ENCODE results near the gene GPS2.
A peak's percentile ranks its signal among the peaks of the same experiment; 100 is the strongest.

The GPS2 gene

GRCh38 chr17:7329374-7329996 is 14.3 kb upstream of the GPS2 start:
- H3K4me1 Mint-ChIP-seq (ENCODE audit: low read depth), result peaks cover 42% of the 10 kb centered on the region
- peak overlapping the region; percentile 94 for H3K4me3 Mint-ChIP-seq
- H3K9me3 Mint-ChIP-seq (ENCODE audit: low read depth), result no peaks in the 10 kb centered on the region
- H3K27ac Mint-ChIP-seq, result peak overlapping the region; percentile 96
- H3K36me3 Mint-ChIP-seq, result peaks cover 2% of the 10 kb centered on the region
- H3K27me3 Mint-ChIP-seq, result no peaks in the 10 kb centered on the region

GRCh38 chr17:7328840-7329373 is 13.7 kb upstream of the GPS2 start, which contains the start of gene NEURL4:
Gene NEURL4 (minus strand): TSS chr17:7329335. CDS start chr17:7329312, 23 bp downstream.
- Mint-ChIP-seq H3K27me3 (no peaks in the 10 kb centered on the region), H3K4me1 (ENCODE audit: low read depth) (peaks cover 44% of the 10 kb centered on the region), H3K36me3 (peaks cover 2% of the 10 kb centered on the region), H3K27ac (peak within 1 kb of the TSS; percentile 96), H3K9me3 (ENCODE audit: low read depth) (no peaks in the 10 kb centered on the region), H3K4me3 (peak within 1 kb of the TSS; percentile 94)

- Mint-ChIP-seq H3K36me3 (peaks cover 2% of the 10 kb centered on the region), H3K27me3 (no peaks in the 10 kb centered on the region), H3K9me3 (ENCODE audit: low read depth) (no peaks in the 10 kb centered on the region), H3K4me1 (ENCODE audit: low read depth) (peaks cover 39% of the 10 kb centered on the region), H3K4me3 (peak overlapping the region; percentile 90), H3K27ac (peak overlapping the region; percentile 93)
Observed at GRCh38 chr17:7328009-7328408, 12.8 kb upstream of the GPS2 start.

- Mint-ChIP-seq H3K27ac (peak overlapping the region; percentile 68), H3K27me3 (no peaks in the 10 kb centered on the region), H3K4me1 (ENCODE audit: low read depth) (peaks cover 35% of the 10 kb centered on the region), H3K9me3 (ENCODE audit: low read depth) (no peaks in the 10 kb centered on the region), H3K4me3 (peak overlapping the region; percentile 35), H3K36me3 (peaks cover 2% of the 10 kb centered on the region)
Observed at GRCh38 chr17:7327501-7327900, 12.3 kb upstream of the GPS2 start.

GRCh38 chr17:7327056-7327455 is 11.9 kb upstream of the GPS2 start:
- no peaks in the 10 kb centered on the region for H3K27me3 Mint-ChIP-seq
- H3K4me1 Mint-ChIP-seq (ENCODE audit: low read depth), result peaks cover 31% of the 10 kb centered on the region
- H3K4me3 Mint-ChIP-seq, result no peak overlapping the region
- H3K27ac Mint-ChIP-seq, result no peak overlapping the region
- peaks cover 2% of the 10 kb centered on the region for H3K36me3 Mint-ChIP-seq
- H3K9me3 Mint-ChIP-seq (ENCODE audit: low read depth), result no peaks in the 10 kb centered on the region

- Mint-ChIP-seq H3K36me3 (peaks cover 4% of the 10 kb centered on the region), H3K4me3 (no peak overlapping the region), H3K9me3 (ENCODE audit: low read depth) (no peaks in the 10 kb centered on the region), H3K27ac (no peak overlapping the region), H3K27me3 (no peaks in the 10 kb centered on the region), H3K4me1 (ENCODE audit: low read depth) (peaks cover 31% of the 10 kb centered on the region)
Observed at GRCh38 chr17:7326186-7326585, 11.0 kb upstream of the GPS2 start.

- Mint-ChIP-seq H3K27ac (no peak overlapping the region), H3K4me1 (ENCODE audit: low read depth) (peaks cover 25% of the 10 kb centered on the region), H3K4me3 (no peak overlapping the region), H3K9me3 (ENCODE audit: low read depth) (no peaks in the 10 kb centered on the region), H3K36me3 (peaks cover 4% of the 10 kb centered on the region), H3K27me3 (no peaks in the 10 kb centered on the region)
Observed at GRCh38 chr17:7325031-7325528, 9.9 kb upstream of the GPS2 start.

- peaks cover 4% of the 10 kb centered on the region for H3K36me3 Mint-ChIP-seq
- H3K9me3 Mint-ChIP-seq (ENCODE audit: low read depth), result no peaks in the 10 kb centered on the region
- no peaks in the 10 kb centered on the region for H3K27me3 Mint-ChIP-seq
- H3K4me1 Mint-ChIP-seq (ENCODE audit: low read depth), result peaks cover 19% of the 10 kb centered on the region
- H3K27ac Mint-ChIP-seq, result no peak overlapping the region
- no peak overlapping the region for H3K4me3 Mint-ChIP-seq
Observed at GRCh38 chr17:7324438-7324779, 9.2 kb upstream of the GPS2 start.

- Mint-ChIP-seq H3K4me3 (no peak overlapping the region), H3K27me3 (no peaks in the 10 kb centered on the region), H3K36me3 (peaks cover 4% of the 10 kb centered on the region), H3K27ac (no peak overlapping the region), H3K9me3 (ENCODE audit: low read depth) (no peaks in the 10 kb centered on the region), H3K4me1 (ENCODE audit: low read depth) (peaks cover 19% of the 10 kb centered on the region)
Observed at GRCh38 chr17:7323731-7324437, 8.7 kb upstream of the GPS2 start.

GRCh38 chr17:7322520-7323194 is 7.5 kb upstream of the GPS2 start:
- Mint-ChIP-seq H3K4me1 (ENCODE audit: low read depth) (peaks cover 7% of the 10 kb centered on the region), H3K27ac (no peak overlapping the region), H3K27me3 (no peaks in the 10 kb centered on the region), H3K36me3 (peaks cover 2% of the 10 kb centered on the region), H3K9me3 (ENCODE audit: low read depth) (no peaks in the 10 kb centered on the region), H3K4me3 (no peak overlapping the region)

GRCh38 chr17:7321466-7321865 is 6.3 kb upstream of the GPS2 start:
- H3K9me3 Mint-ChIP-seq (ENCODE audit: low read depth), result no peaks in the 10 kb centered on the region
- peaks cover 5% of the 10 kb centered on the region for H3K4me1 Mint-ChIP-seq (ENCODE audit: low read depth)
- peaks cover 2% of the 10 kb centered on the region for H3K36me3 Mint-ChIP-seq
- no peak overlapping the region for H3K4me3 Mint-ChIP-seq
- H3K27ac Mint-ChIP-seq, result no peak overlapping the region
- H3K27me3 Mint-ChIP-seq, result no peaks in the 10 kb centered on the region

GRCh38 chr17:7318121-7318860 is 3.1 kb upstream of the GPS2 start:
- no peak overlapping the region for H3K4me3 Mint-ChIP-seq
- peaks cover 2% of the 10 kb centered on the region for H3K36me3 Mint-ChIP-seq
- H3K27ac Mint-ChIP-seq, result peak overlapping the region; percentile 46

GRCh38 chr17:7317161-7317803 is 2.1 kb upstream of the GPS2 start:
- no peak overlapping the region for H3K4me3 Mint-ChIP-seq
- H3K9me3 Mint-ChIP-seq (ENCODE audit: low read depth), result no peaks in the 10 kb centered on the region
- peaks cover 27% of the 10 kb centered on the region for H3K4me1 Mint-ChIP-seq (ENCODE audit: low read depth)
- H3K27me3 Mint-ChIP-seq, result no peaks in the 10 kb centered on the region
- H3K27ac Mint-ChIP-seq, result no peak overlapping the region
- peaks cover 4% of the 10 kb centered on the region for H3K36me3 Mint-ChIP-seq

More at GRCh38 chr17:7318121-7318860, 3.1 kb upstream of the GPS2 start:
- Mint-ChIP-seq H3K27me3 (no peaks in the 10 kb centered on the region), H3K9me3 (ENCODE audit: low read depth) (no peaks in the 10 kb centered on the region), H3K4me1 (ENCODE audit: low read depth) (peaks cover 17% of the 10 kb centered on the region)

GRCh38 chr17:7315570-7316235 is 543 bp upstream of the GPS2 start:
- peaks cover 38% of the 10 kb centered on the region for H3K4me1 Mint-ChIP-seq (ENCODE audit: low read depth)
- H3K36me3 Mint-ChIP-seq, result peaks cover 7% of the 10 kb centered on the region
- peak overlapping the region; percentile 82 for H3K27ac Mint-ChIP-seq
- no peaks in the 10 kb centered on the region for H3K9me3 Mint-ChIP-seq (ENCODE audit: low read depth)
- H3K4me3 Mint-ChIP-seq, result peak overlapping the region; percentile 85
- no peaks in the 10 kb centered on the region for H3K27me3 Mint-ChIP-seq
